Brain microvascular endothelial cell (primary cell): ENCODE measurements around the gene KRT80.

Experiments used
- DNase-seq: peaks from one replicate; pipeline ENCODE4 v3.0.0-alpha.2; 2020
- H3K27ac ChIP-seq: fragments of 250-450 bp; sonication (Bioruptor Pico); 2 replicates; pipeline ENCODE4 v1.5.1; 2020; ENCODE audit warnings: mild to moderate bottlenecking, moderate library complexity
- H3K27me3 ChIP-seq: fragments of 250-450 bp; sonication (Bioruptor Pico); replicated peaks from 2 replicates; pipeline ENCODE4 v1.5.1; 2020; ENCODE audit warnings: mild to moderate bottlenecking
- H3K36me3 ChIP-seq: fragments of 250-450 bp; sonication (Bioruptor Pico); replicated peaks from 2 replicates; pipeline ENCODE4 v1.5.1; 2020; ENCODE audit warnings: mild to moderate bottlenecking
- H3K4me3 ChIP-seq: 2 replicates; pipeline ENCODE4 v1.5.1; 2011; ENCODE audit warnings: low read depth, mild to moderate bottlenecking, control low read depth, low read length, moderate library complexity
- CTCF ChIP-seq: IDR thresholded peaks from 2 replicates; pipeline ENCODE4 v1.5.1; 2011; ENCODE audit warnings: low read depth, mild to moderate bottlenecking, moderate library complexity, low read length, control low read depth, inconsistent platforms; ENCODE audit errors: missing control alignments
- in situ Hi-C: cut with HindIII; loops from 2 replicates; pipeline ENCODE4 v1.10.0; 2017; ENCODE audit warnings: low sequenced_read_pairs, low pct_ligation_motif_present

KRT80 gene

GRCh38 chr12:52142431-52142830 lies 49.4 kb downstream of the KRT80 start:
- no peak for DNase-seq
- Histone ChIP-seq H3K27ac (no peak overlapping the region), H3K27me3 (no peaks in the 10 kb centered on the region), H3K4me3 (no peak overlapping the region), H3K36me3 (no peaks in the 10 kb centered on the region)
- TF ChIP-seq CTCF: no peak
- in situ Hi-C loops: no loop called here

- Histone ChIP-seq H3K36me3 (no peaks in the 10 kb centered on the region), H3K27ac (no peak overlapping the region), H3K27me3 (no peaks in the 10 kb centered on the region), H3K4me3 (no peak overlapping the region)
- TF ChIP-seq CTCF: no peak
- in situ Hi-C loops: no loop called here
- no peak for DNase-seq
Observed at GRCh38 chr12:52141875-52142274, 49.9 kb downstream of the KRT80 start.

GRCh38 chr12:52141306-52141705 lies 50.5 kb downstream of the KRT80 start:
- no peak for DNase-seq
- in situ Hi-C loops: no loop called here
- Histone ChIP-seq H3K27ac (no peak overlapping the region), H3K27me3 (no peaks in the 10 kb centered on the region), H3K36me3 (no peaks in the 10 kb centered on the region), H3K4me3 (no peak overlapping the region)
- peak; percentile 26 for TF ChIP-seq CTCF

- DNase-seq: no peak
- no peaks in the 10 kb centered on the region for H3K36me3 ChIP-seq
- H3K4me3 ChIP-seq: no peak overlapping the region
- in situ Hi-C loops: no loop called here
- H3K27me3 ChIP-seq: no peaks in the 10 kb centered on the region
- peak; percentile 85 for TF ChIP-seq CTCF
- H3K27ac ChIP-seq: no peak overlapping the region
Observed at GRCh38 chr12:52139579-52140062, 52.2 kb downstream of the KRT80 start.

- DNase-seq: no peak
- TF ChIP-seq CTCF: no peak
- no peak overlapping the region for H3K4me3 ChIP-seq
- no peak overlapping the region for H3K27ac ChIP-seq
- in situ Hi-C loops: no loop called here
- H3K27me3 ChIP-seq: no peaks in the 10 kb centered on the region
- no peaks in the 10 kb centered on the region for H3K36me3 ChIP-seq
Observed at GRCh38 chr12:52139147-52139546, 52.7 kb downstream of the KRT80 start.

- in situ Hi-C loops: no loop called here
Observed at GRCh38 chr12:52137746-52138145, 54.1 kb downstream of the KRT80 start.

More at GRCh38 chr12:52137746-52138145, 54.1 kb downstream of the KRT80 start:
- H3K36me3 ChIP-seq: no peaks in the 10 kb centered on the region
- H3K27ac ChIP-seq: no peak overlapping the region
- no peaks in the 10 kb centered on the region for H3K27me3 ChIP-seq
- DNase-seq: no peak
- H3K4me3 ChIP-seq: no peak overlapping the region
- TF ChIP-seq CTCF: no peak
